ENCODE data around the gene ARHGAP44. TPM values are rescaled to one million over a fixed set of nuclear protein-coding genes. Genes with fewer than 3 reads are reported as not detected.

The ARHGAP44 gene
- total RNA-seq, 1 experiment from 2014 or later: 7.3 TPM

- ATAC-seq (no peak), DNase-seq (ENCODE audit: low read depth, low spot score) (no peak)
- no peak overlapping the region for H3K27ac ChIP-seq (ENCODE audit: low read depth, low read length)
- TF ChIP-seq ZFX (IDR thresholded peaks at IDR 0.05) (no peak), ATF3 (IDR thresholded peaks at IDR 0.05) (peak; percentile 28; the same call in 1 of the 2 replicates), CEBPB (IDR thresholded peaks at IDR 0.05; ENCODE audit: low read depth) (peak; percentile 53; the same call in 1 of the 2 replicates), SP1 (IDR thresholded peaks at IDR 0.05; ENCODE audit: low read depth) (0 out of 2 replicates have a peak, but pooled peaks have one; percentile 12)
- H3K79me2 ChIP-seq (ENCODE audit: insufficient read depth, low read length): no peaks in the 10 kb centered on the region
- H3K4me2 ChIP-seq (ENCODE audit: low read length): no peak overlapping the region
- H3K9me3 ChIP-seq (ENCODE audit: control insufficient read depth in 1 of 2, insufficient read depth in 1 of 2, low read depth in 1 of 2, low read length in 2 of 2): no peaks in the 10 kb centered on the region
- CTCF ChIA-PET: interaction anchor here (0.7 to 1.4 kb wide), 2 partner anchors 16 to 198 kb away, joined by 3 read pairs; no protein-coding TSS in a partner anchor
- no peaks in the 10 kb centered on the region for H4K20me1 ChIP-seq (ENCODE audit: insufficient read depth)
- H3K36me3 ChIP-seq (ENCODE audit: control insufficient read depth in 1 of 2, insufficient read depth in 2 of 2, low read length in 2 of 2): no peaks in the 10 kb centered on the region
- H3K4me1 ChIP-seq (ENCODE audit: control insufficient read depth in 1 of 2, insufficient read depth in 2 of 2, low read length in 2 of 2): peaks cover 4 to 6% of the 10 kb centered on the region in 2 experiments; a peak in 3 of 4 replicates
- RAD21 ChIA-PET (ENCODE audit: low non-redundant PET in 1 of 2, low total read pairs in 2 of 2, uncharacterized antibody in 2 of 2, unreplicated experiment in 2 of 2): no interaction called here
- intact Hi-C loops (cut with micrococcal nuclease): no loop called here
- H3K9me2 ChIP-seq (ENCODE audit: insufficient read depth): no peaks in the 10 kb centered on the region
- H3K4me3 ChIP-seq (replicated peaks in 1 of 2; ENCODE audit: low read depth in 1 of 2, low read length in 2 of 2): no peak overlapping the region
- BruUV-seq (replicated peaks): no TSS peak
- H3K27me3 ChIP-seq (ENCODE audit: insufficient read depth, low read length): peaks cover 5% of the 10 kb centered on the region; the same call in 1 of the 2 replicates
- no peak overlapping the region for H3K9ac ChIP-seq (ENCODE audit: low read length)
- no peak overlapping the region for H2AFZ ChIP-seq (ENCODE audit: low read depth, low read length, poor library complexity, severe bottlenecking)
- POLR2A ChIA-PET: no interaction called here
Measured at GRCh38 chr17:12744298-12744697, 45.0 kb upstream of the ARHGAP44 start.

GRCh38 chr17:12744786-12745185 lies 44.5 kb upstream of the ARHGAP44 start:
- TF ChIP-seq SIN3A (IDR thresholded peaks at IDR 0.05; ENCODE audit: low read depth): no peak
- TF ChIP-seq RAD21 (IDR thresholded peaks at IDR 0.05; ENCODE audit: low read depth): no peak
- no peak for TF ChIP-seq YY1 (IDR thresholded peaks at IDR 0.05; ENCODE audit: extremely low read depth, insufficient replicate concordance, low read depth, low read length)
- no peak for TF ChIP-seq ZBTB33 (IDR thresholded peaks at IDR 0.05; ENCODE audit: extremely low read depth, insufficient replicate concordance, low read length)
- TF ChIP-seq MAX (IDR thresholded peaks at IDR 0.05): no peak
- TF ChIP-seq POLR2A (IDR thresholded peaks at IDR 0.05; ENCODE audit: borderline replicate concordance, extremely low read depth, insufficient read depth, insufficient read length): no peak
- TF ChIP-seq EZH2 (IDR thresholded peaks at IDR 0.05): no peak
- no peak for TF ChIP-seq CBX3 (IDR thresholded peaks at IDR 0.05; ENCODE audit: low read depth)
- no peak for TF ChIP-seq JUND (IDR thresholded peaks at IDR 0.05)
- TF ChIP-seq EGR1 (IDR thresholded peaks at IDR 0.05; ENCODE audit: low read depth): no peak
- no peak for TF ChIP-seq ATF3 (IDR thresholded peaks at IDR 0.05)
- BruUV-seq (replicated peaks): no TSS peak
- Histone ChIP-seq H3K27me3 (ENCODE audit: insufficient read depth, low read length) (peaks cover 3% of the 10 kb centered on the region; the same call in 1 of the 2 replicates), H4K20me1 (ENCODE audit: insufficient read depth) (no peaks in the 10 kb centered on the region), H3K4me3 (replicated peaks in 1 of 2; ENCODE audit: low read depth in 1 of 2, low read length in 2 of 2) (no peak overlapping the region), H3K4me1 (ENCODE audit: control insufficient read depth in 1 of 2, insufficient read depth in 2 of 2, low read length in 2 of 2) (peaks cover 4 to 6% of the 10 kb centered on the region in 2 experiments; a peak in 3 of 4 replicates), H3K4me2 (ENCODE audit: low read length) (no peak overlapping the region), H3K9ac (ENCODE audit: low read length) (no peak overlapping the region), H3K79me2 (ENCODE audit: insufficient read depth, low read length) (no peaks in the 10 kb centered on the region), H3K9me2 (ENCODE audit: insufficient read depth) (no peaks in the 10 kb centered on the region), H3K27ac (ENCODE audit: low read depth, low read length) (no peak overlapping the region), H3K36me3 (ENCODE audit: control insufficient read depth in 1 of 2, insufficient read depth in 2 of 2, low read length in 2 of 2) (no peaks in the 10 kb centered on the region), H3K9me3 (ENCODE audit: control insufficient read depth in 1 of 2, insufficient read depth in 1 of 2, low read depth in 1 of 2, low read length in 2 of 2) (no peaks in the 10 kb centered on the region), H2AFZ (ENCODE audit: low read depth, low read length, poor library complexity, severe bottlenecking) (no peak overlapping the region)
- ChIA-PET CTCF (interaction anchor here (0.7 to 1.4 kb wide), 2 partner anchors 15 to 199 kb away, joined by 3 read pairs; no protein-coding TSS in a partner anchor), RAD21 (ENCODE audit: low non-redundant PET in 1 of 2, low total read pairs in 2 of 2, uncharacterized antibody in 2 of 2, unreplicated experiment in 2 of 2) (no interaction called here), POLR2A (no interaction called here)
- ATAC-seq: no peak
- intact Hi-C loops (cut with micrococcal nuclease): no loop called here
- no peak for DNase-seq (ENCODE audit: low read depth, low spot score)
